WTC11 (cell line): ENCODE results near the gene KCNJ6. TPM values are rescaled to one million over a fixed set of nuclear protein-coding genes. Genes with fewer than 3 reads are reported as not detected.

Experiments
- ATAC-seq: fragments of 200-7000 bp; cut with Tn5 transposase; 2 replicates; pipeline ENCODE4 v1.10.0; 2021; ENCODE audit warnings: mild to moderate bottlenecking, moderate library complexity
- CTCF ChIA-PET: fragments of 300-600 bp; sonication (Branson Sonifier 250); formaldehyde crosslinking; loops from one replicate; lab custom pipeline; 2021; ENCODE audit warnings: antibody characterized with exemption; lab: Charles Lee
- POLR2A ChIA-PET: fragments of 350-600 bp; sonication (Branson Sonifier 250); formaldehyde crosslinking; loops from one replicate; lab custom pipeline; 2021; ENCODE audit warnings: antibody characterized with exemption; lab: Charles Lee
- DNase-seq: peaks from one replicate; pipeline ENCODE4 v3.0.0; 2021; ENCODE audit warnings: low spot score
- H3K27ac Mint-ChIP-seq: 2 replicates; pipeline ENCODE4 v1.8.0; 2021; ENCODE audit warnings: mixed read lengths
- H3K27me3 Mint-ChIP-seq: 2 replicates; pipeline ENCODE4 v1.8.0; 2021; ENCODE audit warnings: low read depth, mild to moderate bottlenecking, moderate library complexity, mixed read lengths
- H3K36me3 Mint-ChIP-seq: 2 replicates; pipeline ENCODE4 v1.8.0; 2021; ENCODE audit warnings: mixed read lengths
- H3K4me1 Mint-ChIP-seq: 2 replicates; pipeline ENCODE4 v1.8.0; 2022; ENCODE audit warnings: mixed read lengths
- H3K4me3 Mint-ChIP-seq: 2 replicates; pipeline ENCODE4 v1.8.0; 2021; ENCODE audit warnings: mild to moderate bottlenecking, moderate library complexity, mixed read lengths
- H3K9me3 Mint-ChIP-seq: 2 replicates; pipeline ENCODE4 v1.8.0; 2021; ENCODE audit warnings: mixed read lengths
- CREM ChIP-seq: sonication (generic); formaldehyde crosslinking; IDR thresholded peaks from 2 replicates; pipeline ENCODE4 v1.8.1; 2022; ENCODE audit warnings: mild to moderate bottlenecking, missing genetic modification reagents, moderate library complexity
- SMAD3 ChIP-seq: sonication (generic); formaldehyde crosslinking; IDR thresholded peaks from 2 replicates; pipeline ENCODE4 v1.8.0; 2022; ENCODE audit warnings: missing genetic modification reagents, mild to moderate bottlenecking, borderline replicate concordance
- TCF7 ChIP-seq: sonication (generic); formaldehyde crosslinking; IDR thresholded peaks from 2 replicates; pipeline ENCODE4 v1.8.0; 2022; ENCODE audit warnings: mild to moderate bottlenecking, low read depth, missing genetic modification reagents, moderate library complexity
- TEAD1 ChIP-seq: sonication (generic); formaldehyde crosslinking; IDR thresholded peaks from 2 replicates; pipeline ENCODE4 v1.8.0; 2022; ENCODE audit warnings: mild to moderate bottlenecking, missing genetic modification reagents
- ZBTB21 ChIP-seq: sonication (generic); formaldehyde crosslinking; IDR thresholded peaks from 2 replicates; pipeline ENCODE4 v1.8.1; 2023; ENCODE audit warnings: mild to moderate bottlenecking, missing genetic modification reagents, borderline replicate concordance
- ZNF138 ChIP-seq: sonication (generic); formaldehyde crosslinking; conservative IDR thresholded peaks from 2 replicates; pipeline ENCODE4 v1.8.1; 2022; ENCODE audit warnings: mild to moderate bottlenecking, moderate library complexity, missing genetic modification reagents
- total RNA-seq: library from RNA; stranded (reverse); gene quantifications from 3 replicates; pipeline ENCODE4 v1.2.3, GENCODE V29; 2021
- TF ChIP-seq, protein P1 (sequence below): fragments of 250-450 bp; sonication (Bioruptor Pico); IDR thresholded peaks from 2 replicates; pipeline ENCODE4 v1.9.0; 2021; ENCODE audit warnings: mild to moderate bottlenecking
- TF ChIP-seq, protein P2 (sequence below): fragments of 250-450 bp; sonication (Bioruptor Pico); conservative IDR thresholded peaks from 2 replicates; pipeline ENCODE4 v1.9.0; 2021; ENCODE audit warnings: mild to moderate bottlenecking
- TF ChIP-seq, protein P3 (sequence below): sonication (generic); formaldehyde crosslinking; IDR thresholded peaks from 2 replicates; pipeline ENCODE4 v1.8.1; 2023; ENCODE audit warnings: mild to moderate bottlenecking, missing genetic modification reagents
- TF ChIP-seq, protein P4 (sequence below): fragments of 250-450 bp; sonication (Bioruptor Pico); IDR thresholded peaks from 2 replicates; pipeline ENCODE4 v1.9.0; 2021; ENCODE audit warnings: moderate library complexity, mild to moderate bottlenecking, inconsistent platforms, borderline replicate concordance
- TF ChIP-seq, protein P5 (sequence below): fragments of 250-450 bp; sonication (Bioruptor Pico); IDR thresholded peaks from 2 replicates; pipeline ENCODE4 v2.1.2; 2022; ENCODE audit warnings: mild to moderate bottlenecking, moderate library complexity
- TF ChIP-seq, protein P6 (sequence below): sonication (generic); formaldehyde crosslinking; IDR thresholded peaks from 2 replicates; pipeline ENCODE4 v1.8.0; 2022; ENCODE audit warnings: mild to moderate bottlenecking, missing genetic modification reagents
- TF ChIP-seq, protein P7 (sequence below): sonication (generic); formaldehyde crosslinking; IDR thresholded peaks from 2 replicates; pipeline ENCODE4 v1.8.0; 2022; ENCODE audit warnings: missing genetic modification reagents

The KCNJ6 gene
- total RNA-seq, 1 experiment from 2014 or later, result 0.35 TPM

DNA sequence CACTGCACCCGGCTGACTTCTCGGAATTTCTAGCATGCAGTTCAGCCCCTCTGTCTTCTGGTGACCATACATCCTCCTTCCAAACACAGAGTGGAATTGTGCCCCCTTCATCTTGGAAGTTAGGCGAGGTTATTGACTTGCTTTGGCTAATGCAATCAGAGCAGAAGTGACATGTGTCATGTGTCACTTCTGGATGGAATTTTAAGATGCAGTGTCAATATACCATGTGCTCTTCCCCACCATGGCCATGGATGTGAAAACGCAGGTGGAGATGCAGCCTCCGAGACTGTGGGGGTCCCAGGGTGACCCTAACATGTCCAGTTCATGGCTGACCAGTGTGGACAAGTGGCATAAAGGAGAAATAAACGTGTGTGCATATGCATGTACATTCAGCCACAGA, 83.0 kb downstream of the KCNJ6 start:
- Mint-ChIP-seq H3K9me3 (peaks cover 5% of the 10 kb centered on the region), H3K27me3 (no peaks in the 10 kb centered on the region), H3K4me3 (no peak overlapping the region), H3K36me3 (no peaks in the 10 kb centered on the region), H3K4me1 (peaks cover 47% of the 10 kb centered on the region), H3K27ac (no peak overlapping the region)
- no peak for DNase-seq
- CTCF ChIA-PET, result interaction anchor here (1.3 kb wide), 1 partner anchor 83 kb away, joined by 3 read pairs; no protein-coding TSS in a partner anchor
- ATAC-seq, result no peak
- TF ChIP-seq ZNF138 (CRISPR knock-in tag), result no peak
- TF ChIP-seq, protein P1, sequence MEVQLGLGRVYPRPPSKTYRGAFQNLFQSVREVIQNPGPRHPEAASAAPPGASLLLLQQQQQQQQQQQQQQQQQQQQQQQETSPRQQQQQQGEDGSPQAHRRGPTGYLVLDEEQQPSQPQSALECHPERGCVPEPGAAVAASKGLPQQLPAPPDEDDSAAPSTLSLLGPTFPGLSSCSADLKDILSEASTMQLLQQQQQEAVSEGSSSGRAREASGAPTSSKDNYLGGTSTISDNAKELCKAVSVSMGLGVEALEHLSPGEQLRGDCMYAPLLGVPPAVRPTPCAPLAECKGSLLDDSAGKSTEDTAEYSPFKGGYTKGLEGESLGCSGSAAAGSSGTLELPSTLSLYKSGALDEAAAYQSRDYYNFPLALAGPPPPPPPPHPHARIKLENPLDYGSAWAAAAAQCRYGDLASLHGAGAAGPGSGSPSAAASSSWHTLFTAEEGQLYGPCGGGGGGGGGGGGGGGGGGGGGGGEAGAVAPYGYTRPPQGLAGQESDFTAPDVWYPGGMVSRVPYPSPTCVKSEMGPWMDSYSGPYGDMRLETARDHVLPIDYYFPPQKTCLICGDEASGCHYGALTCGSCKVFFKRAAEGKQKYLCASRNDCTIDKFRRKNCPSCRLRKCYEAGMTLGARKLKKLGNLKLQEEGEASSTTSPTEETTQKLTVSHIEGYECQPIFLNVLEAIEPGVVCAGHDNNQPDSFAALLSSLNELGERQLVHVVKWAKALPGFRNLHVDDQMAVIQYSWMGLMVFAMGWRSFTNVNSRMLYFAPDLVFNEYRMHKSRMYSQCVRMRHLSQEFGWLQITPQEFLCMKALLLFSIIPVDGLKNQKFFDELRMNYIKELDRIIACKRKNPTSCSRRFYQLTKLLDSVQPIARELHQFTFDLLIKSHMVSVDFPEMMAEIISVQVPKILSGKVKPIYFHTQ (CRISPR knock-in tag), result no peak
- POLR2A ChIA-PET, result no interaction called here

DNA sequence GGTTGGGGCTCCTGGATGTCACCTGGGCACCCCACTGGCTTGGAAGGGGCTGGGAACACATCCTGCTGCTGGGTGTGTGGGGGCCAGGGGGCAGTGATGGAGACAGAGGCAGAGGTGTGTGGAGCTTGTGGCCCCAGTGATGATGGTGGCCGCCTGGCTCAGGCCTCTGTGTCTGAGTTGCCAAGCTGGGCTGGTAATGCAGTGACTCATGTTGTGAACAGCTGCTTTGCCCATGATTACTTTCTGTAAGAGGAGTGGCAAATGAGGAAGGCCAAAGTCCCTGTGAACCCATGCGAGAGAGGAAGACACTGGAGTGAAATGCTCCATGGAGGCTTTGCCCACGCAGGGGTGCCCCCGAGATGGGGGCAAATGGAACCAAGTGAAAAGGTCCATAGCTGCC, 86.8 kb downstream of the KCNJ6 start:
- H3K27ac Mint-ChIP-seq, result no peak overlapping the region
- peaks cover 43% of the 10 kb centered on the region for H3K4me1 Mint-ChIP-seq
- ATAC-seq (no peak), DNase-seq (no peak)
- H3K27me3 Mint-ChIP-seq, result no peaks in the 10 kb centered on the region
- no peaks in the 10 kb centered on the region for H3K36me3 Mint-ChIP-seq
- no peaks in the 10 kb centered on the region for H3K9me3 Mint-ChIP-seq
- ChIA-PET POLR2A (no interaction called here), CTCF (interaction anchor here (1.2 kb wide), 1 partner anchor 87 kb away, joined by 4 read pairs; the partner anchor contains the start of gene KCNJ6)
- H3K4me3 Mint-ChIP-seq, result no peak overlapping the region
- TF ChIP-seq ZBTB21 (CRISPR knock-in tag), result no peak
- TF ChIP-seq, protein P2, sequence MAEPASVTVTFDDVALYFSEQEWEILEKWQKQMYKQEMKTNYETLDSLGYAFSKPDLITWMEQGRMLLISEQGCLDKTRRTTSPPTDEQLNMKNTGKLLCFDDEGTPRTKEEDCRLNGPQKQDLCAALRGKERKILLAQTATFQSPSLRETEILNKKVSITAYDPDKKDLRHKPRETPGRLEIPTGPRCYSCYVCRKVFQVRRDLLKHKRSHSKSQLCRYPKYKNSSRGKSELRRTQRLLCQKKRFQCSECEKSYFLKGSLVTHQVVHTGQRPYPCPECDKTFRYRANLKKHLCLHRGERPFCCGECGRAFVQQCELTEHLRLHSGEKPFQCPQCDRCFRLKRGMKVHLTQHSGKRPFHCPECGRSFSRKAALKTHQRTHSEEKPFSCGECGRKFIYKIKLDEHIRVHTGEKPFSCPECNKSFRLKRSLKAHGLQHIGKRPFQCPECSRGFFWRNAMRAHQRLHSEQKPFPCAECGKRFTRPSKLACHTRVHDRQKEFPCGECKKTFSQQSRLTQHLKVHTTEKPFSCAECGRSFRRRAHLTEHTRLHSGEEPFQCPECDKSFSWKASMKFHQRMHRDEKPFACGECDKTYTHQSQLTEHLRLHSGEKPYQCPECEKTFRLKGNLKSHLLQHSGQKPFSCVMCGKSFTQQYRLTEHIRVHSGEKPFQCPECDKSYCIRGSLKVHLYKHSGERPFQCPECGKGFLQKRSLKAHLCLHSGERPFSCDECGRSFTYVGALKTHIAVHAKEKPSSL (CRISPR knock-in tag), result no peak
- TF ChIP-seq, protein P1 (CRISPR knock-in tag), result no peak
- TF ChIP-seq TEAD1 (CRISPR knock-in tag), result no peak
- TF ChIP-seq, protein P3, sequence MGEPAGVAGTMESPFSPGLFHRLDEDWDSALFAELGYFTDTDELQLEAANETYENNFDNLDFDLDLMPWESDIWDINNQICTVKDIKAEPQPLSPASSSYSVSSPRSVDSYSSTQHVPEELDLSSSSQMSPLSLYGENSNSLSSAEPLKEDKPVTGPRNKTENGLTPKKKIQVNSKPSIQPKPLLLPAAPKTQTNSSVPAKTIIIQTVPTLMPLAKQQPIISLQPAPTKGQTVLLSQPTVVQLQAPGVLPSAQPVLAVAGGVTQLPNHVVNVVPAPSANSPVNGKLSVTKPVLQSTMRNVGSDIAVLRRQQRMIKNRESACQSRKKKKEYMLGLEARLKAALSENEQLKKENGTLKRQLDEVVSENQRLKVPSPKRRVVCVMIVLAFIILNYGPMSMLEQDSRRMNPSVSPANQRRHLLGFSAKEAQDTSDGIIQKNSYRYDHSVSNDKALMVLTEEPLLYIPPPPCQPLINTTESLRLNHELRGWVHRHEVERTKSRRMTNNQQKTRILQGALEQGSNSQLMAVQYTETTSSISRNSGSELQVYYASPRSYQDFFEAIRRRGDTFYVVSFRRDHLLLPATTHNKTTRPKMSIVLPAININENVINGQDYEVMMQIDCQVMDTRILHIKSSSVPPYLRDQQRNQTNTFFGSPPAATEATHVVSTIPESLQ (CRISPR knock-in tag), result no peak
- TF ChIP-seq TCF7, result no peak
- TF ChIP-seq, protein P4, sequence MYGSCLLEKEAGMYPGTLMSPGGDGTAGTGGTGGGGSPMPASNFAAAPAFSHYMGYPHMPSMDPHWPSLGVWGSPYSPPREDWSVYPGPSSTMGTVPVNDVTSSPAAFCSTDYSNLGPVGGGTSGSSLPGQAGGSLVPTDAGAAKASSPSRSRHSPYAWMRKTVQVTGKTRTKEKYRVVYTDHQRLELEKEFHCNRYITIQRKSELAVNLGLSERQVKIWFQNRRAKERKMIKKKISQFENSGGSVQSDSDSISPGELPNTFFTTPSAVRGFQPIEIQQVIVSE (CRISPR knock-in tag), result no peak
- TF ChIP-seq, protein P5, sequence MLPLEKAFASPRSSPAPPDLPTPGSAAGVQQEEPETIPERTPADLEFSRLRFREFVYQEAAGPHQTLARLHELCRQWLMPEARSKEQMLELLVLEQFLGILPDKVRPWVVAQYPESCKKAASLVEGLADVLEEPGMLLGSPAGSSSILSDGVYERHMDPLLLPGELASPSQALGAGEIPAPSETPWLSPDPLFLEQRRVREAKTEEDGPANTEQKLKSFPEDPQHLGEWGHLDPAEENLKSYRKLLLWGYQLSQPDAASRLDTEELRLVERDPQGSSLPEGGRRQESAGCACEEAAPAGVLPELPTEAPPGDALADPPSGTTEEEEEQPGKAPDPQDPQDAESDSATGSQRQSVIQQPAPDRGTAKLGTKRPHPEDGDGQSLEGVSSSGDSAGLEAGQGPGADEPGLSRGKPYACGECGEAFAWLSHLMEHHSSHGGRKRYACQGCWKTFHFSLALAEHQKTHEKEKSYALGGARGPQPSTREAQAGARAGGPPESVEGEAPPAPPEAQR (CRISPR knock-in tag), result no peak
- TF ChIP-seq, protein P6, sequence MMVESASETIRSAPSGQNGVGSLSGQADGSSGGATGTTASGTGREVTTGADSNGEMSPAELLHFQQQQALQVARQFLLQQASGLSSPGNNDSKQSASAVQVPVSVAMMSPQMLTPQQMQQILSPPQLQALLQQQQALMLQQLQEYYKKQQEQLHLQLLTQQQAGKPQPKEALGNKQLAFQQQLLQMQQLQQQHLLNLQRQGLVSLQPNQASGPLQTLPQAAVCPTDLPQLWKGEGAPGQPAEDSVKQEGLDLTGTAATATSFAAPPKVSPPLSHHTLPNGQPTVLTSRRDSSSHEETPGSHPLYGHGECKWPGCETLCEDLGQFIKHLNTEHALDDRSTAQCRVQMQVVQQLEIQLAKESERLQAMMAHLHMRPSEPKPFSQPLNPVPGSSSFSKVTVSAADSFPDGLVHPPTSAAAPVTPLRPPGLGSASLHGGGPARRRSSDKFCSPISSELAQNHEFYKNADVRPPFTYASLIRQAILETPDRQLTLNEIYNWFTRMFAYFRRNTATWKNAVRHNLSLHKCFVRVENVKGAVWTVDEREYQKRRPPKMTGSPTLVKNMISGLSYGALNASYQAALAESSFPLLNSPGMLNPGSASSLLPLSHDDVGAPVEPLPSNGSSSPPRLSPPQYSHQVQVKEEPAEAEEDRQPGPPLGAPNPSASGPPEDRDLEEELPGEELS (CRISPR knock-in tag), result no peak
- no peak for TF ChIP-seq SMAD3 (CRISPR knock-in tag)
- no peak for TF ChIP-seq CREM
- TF ChIP-seq, protein P7, sequence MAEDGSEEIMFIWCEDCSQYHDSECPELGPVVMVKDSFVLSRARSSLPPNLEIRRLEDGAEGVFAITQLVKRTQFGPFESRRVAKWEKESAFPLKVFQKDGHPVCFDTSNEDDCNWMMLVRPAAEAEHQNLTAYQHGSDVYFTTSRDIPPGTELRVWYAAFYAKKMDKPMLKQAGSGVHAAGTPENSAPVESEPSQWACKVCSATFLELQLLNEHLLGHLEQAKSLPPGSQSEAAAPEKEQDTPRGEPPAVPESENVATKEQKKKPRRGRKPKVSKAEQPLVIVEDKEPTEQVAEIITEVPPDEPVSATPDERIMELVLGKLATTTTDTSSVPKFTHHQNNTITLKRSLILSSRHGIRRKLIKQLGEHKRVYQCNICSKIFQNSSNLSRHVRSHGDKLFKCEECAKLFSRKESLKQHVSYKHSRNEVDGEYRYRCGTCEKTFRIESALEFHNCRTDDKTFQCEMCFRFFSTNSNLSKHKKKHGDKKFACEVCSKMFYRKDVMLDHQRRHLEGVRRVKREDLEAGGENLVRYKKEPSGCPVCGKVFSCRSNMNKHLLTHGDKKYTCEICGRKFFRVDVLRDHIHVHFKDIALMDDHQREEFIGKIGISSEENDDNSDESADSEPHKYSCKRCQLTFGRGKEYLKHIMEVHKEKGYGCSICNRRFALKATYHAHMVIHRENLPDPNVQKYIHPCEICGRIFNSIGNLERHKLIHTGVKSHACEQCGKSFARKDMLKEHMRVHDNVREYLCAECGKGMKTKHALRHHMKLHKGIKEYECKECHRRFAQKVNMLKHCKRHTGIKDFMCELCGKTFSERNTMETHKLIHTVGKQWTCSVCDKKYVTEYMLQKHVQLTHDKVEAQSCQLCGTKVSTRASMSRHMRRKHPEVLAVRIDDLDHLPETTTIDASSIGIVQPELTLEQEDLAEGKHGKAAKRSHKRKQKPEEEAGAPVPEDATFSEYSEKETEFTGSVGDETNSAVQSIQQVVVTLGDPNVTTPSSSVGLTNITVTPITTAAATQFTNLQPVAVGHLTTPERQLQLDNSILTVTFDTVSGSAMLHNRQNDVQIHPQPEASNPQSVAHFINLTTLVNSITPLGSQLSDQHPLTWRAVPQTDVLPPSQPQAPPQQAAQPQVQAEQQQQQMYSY (CRISPR knock-in tag), result no peak
